Transverse colon (tissue), 4 donors: ENCODE data around the gene BRI3BP. TPM values are rescaled to one million over a fixed set of nuclear protein-coding genes. Genes with fewer than 3 reads are reported as not detected.

ENCODE experiments used
- DNase-seq: peaks from one replicate; pipeline ENCODE4 v3.0.0-alpha.2; 2019
- H3K27ac ChIP-seq, 4 donors: fragments of 200-600 bp; sonication (generic); 2 replicates each; pipeline ENCODE4 v1.5.1; 2016 to 2018; ENCODE audit warnings: inconsistent platforms in 4 of 4
- H3K27me3 ChIP-seq: fragments of 200-600 bp; sonication (generic); 2 replicates; pipeline ENCODE4 v1.5.1; 2017; ENCODE audit warnings: inconsistent platforms
- H3K36me3 ChIP-seq, 4 donors: fragments of 200-600 bp; sonication (generic); 2 replicates each; pipeline ENCODE4 v1.5.1; 2017 to 2019; ENCODE audit warnings: inconsistent platforms in 4 of 4
- H3K4me1 ChIP-seq, 4 donors: fragments of 200-600 bp; sonication (generic); 2 replicates each; pipeline ENCODE4 v1.5.1; 2017 to 2020; ENCODE audit warnings: inconsistent platforms in 4 of 4
- H3K4me3 ChIP-seq, 4 donors: fragments of 200-600 bp; sonication (generic); 1 replicate in 1 of 4; 2 replicates in 3 of 4; pipeline versions ENCODE4 v1.5.1 to v1.6.1; 2017 to 2019; ENCODE audit warnings: inconsistent platforms in 4 of 4
- H3K9me3 ChIP-seq, 2 donors: fragments of 200-600 bp; sonication (generic); 2 replicates each; pipeline ENCODE4 v1.5.1; 2017 to 2019; ENCODE audit warnings: inconsistent platforms in 2 of 2
- EP300 ChIP-seq: sonication (generic); formaldehyde crosslinking; IDR thresholded peaks from one replicate; pipeline ENCODE4 v1.6.1; 2017; ENCODE audit warnings: antibody characterized with exemption, low read depth
- POLR2A ChIP-seq: fragments of 450-650 bp; IDR thresholded peaks from one replicate; pipeline ENCODE4 v1.6.1; 2016; ENCODE audit warnings: antibody characterized with exemption, mild to moderate bottlenecking, moderate library complexity
- POLR2AphosphoS5 ChIP-seq, 3 donors: sonication (generic); formaldehyde crosslinking; IDR thresholded peaks; one replicate each; pipeline ENCODE4 v1.6.1; 2016; ENCODE audit warnings: antibody characterized with exemption in 3 of 3
- WGBS, 2 donors: methylation state at CpG; one replicate each; pipeline ENCODE4 v1.1.5; 2018; ENCODE audit warnings: low coverage in 1 of 2; 5-methylcytosine and 5-hydroxymethylcytosine counted together
- in situ Hi-C, 4 donors: fragments of 200-750 bp; cut with MboI; loops; one replicate each; pipeline versions ENCODE4 v1.15.0 to v1.15.1; 2017; ENCODE audit warnings: low sequenced_read_pairs in 3 of 4, low pct_ligation_motif_present in 1 of 4, low pct_unique_long_range_greater_than_20kb in 1 of 4
- intact Hi-C: fragments of 100-400 bp; cut with DNase I; formaldehyde crosslinking; loops from one replicate; pipeline ENCODE4 v1.15.1; 2023; ENCODE audit warnings: low total_unique reads
- total RNA-seq, 4 donors: library from RNA; depleted of rRNA; stranded (reverse); fragments of >200 nt; gene quantifications; one replicate each; pipeline ENCODE4 v1.1.0, GENCODE V29; 2016
- TF ChIP-seq, protein P1 (sequence below), 5 experiments: fragments of 200-600 bp in 3 of 5; fragments of 450-650 bp in 2 of 5; sonication (generic) in 3 of 5; IDR thresholded peaks; 1 replicate in 2 of 5; 2 replicates in 3 of 5; pipeline ENCODE4 v1.5.1; 2016 to 2017; ENCODE audit warnings: antibody characterized with exemption in 5 of 5, inconsistent platforms in 3 of 5, mild to moderate bottlenecking in 2 of 5, moderate library complexity in 1 of 5

BRI3BP gene
- total RNA-seq, 4 donors from 2014 or later = 14.2 to 38.5 (median 23.1) TPM

- 92 to 100% methylated on average over 1 to 32 of the region's 32 CpGs for WGBS, 2 donors
Measured at GRCh38 chr12:124953689-124954405, 39.6 kb upstream of the BRI3BP start.

GRCh38 chr12:124954771-124955170 is 38.7 kb upstream of the BRI3BP start:
- in situ Hi-C loops = no loop called here

More at GRCh38 chr12:124953689-124954405, 39.6 kb upstream of the BRI3BP start:
- Histone ChIP-seq H3K4me1 (no peaks in the 10 kb centered on the region), H3K9me3 (no peaks in the 10 kb centered on the region), H3K36me3 (peaks cover 0 to 16% (median 4%) of the 10 kb centered on the region in 4 donors), H3K27ac (no peak overlapping the region), H3K4me3 (no peak overlapping the region), H3K27me3 (no peaks in the 10 kb centered on the region)
- TF ChIP-seq POLR2A (no peak), EP300 (no peak)
- TF ChIP-seq, protein P1, sequence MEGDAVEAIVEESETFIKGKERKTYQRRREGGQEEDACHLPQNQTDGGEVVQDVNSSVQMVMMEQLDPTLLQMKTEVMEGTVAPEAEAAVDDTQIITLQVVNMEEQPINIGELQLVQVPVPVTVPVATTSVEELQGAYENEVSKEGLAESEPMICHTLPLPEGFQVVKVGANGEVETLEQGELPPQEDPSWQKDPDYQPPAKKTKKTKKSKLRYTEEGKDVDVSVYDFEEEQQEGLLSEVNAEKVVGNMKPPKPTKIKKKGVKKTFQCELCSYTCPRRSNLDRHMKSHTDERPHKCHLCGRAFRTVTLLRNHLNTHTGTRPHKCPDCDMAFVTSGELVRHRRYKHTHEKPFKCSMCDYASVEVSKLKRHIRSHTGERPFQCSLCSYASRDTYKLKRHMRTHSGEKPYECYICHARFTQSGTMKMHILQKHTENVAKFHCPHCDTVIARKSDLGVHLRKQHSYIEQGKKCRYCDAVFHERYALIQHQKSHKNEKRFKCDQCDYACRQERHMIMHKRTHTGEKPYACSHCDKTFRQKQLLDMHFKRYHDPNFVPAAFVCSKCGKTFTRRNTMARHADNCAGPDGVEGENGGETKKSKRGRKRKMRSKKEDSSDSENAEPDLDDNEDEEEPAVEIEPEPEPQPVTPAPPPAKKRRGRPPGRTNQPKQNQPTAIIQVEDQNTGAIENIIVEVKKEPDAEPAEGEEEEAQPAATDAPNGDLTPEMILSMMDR (IDR thresholded peaks at IDR 0.05) = no peak
- in situ Hi-C loops = no loop called here
- intact Hi-C loops = no loop called here
- DNase-seq = no peak

DNA sequence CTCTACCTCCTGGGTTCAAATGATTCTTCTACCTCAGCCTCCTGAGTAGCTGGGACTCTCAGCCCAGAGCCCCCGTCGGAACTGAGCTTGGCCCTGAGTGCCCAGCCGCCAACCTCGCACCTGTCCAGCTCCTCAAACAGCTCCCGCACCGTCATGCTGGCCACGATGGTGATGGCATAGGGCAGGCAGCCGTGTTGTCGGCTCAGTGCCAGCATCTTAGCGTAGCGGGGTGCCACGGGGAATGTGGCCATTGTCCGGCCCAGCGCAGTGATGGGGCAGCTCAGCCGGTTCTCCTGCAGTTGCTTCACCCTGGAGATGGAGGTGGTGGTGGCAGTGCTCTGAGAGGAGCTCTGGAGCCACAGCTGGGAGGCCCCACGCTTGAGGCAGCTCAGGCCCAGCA is 36.9 kb upstream of the BRI3BP start:
- Histone ChIP-seq H3K27ac (no peak overlapping the region), H3K4me1 (no peaks in the 10 kb centered on the region), H3K4me3 (no peak overlapping the region), H3K36me3 (peaks cover 0 to 23% (median 5%) of the 10 kb centered on the region in 4 donors), H3K9me3 (no peaks in the 10 kb centered on the region), H3K27me3 (no peaks in the 10 kb centered on the region)
- in situ Hi-C loops (no loop called here), intact Hi-C loops (no loop called here)
- TF ChIP-seq POLR2A (no peak), EP300 (no peak), POLR2AphosphoS5 (IDR thresholded peaks at IDR 0.05) (no peak)
- TF ChIP-seq, protein P1 (IDR thresholded peaks at IDR 0.05) = no peak
- WGBS, 2 donors = 96% methylated on average over 15 of the region's 16 CpGs; no CpG with 5 or more reads in 1 of the 2 donors
- DNase-seq = no peak

More at GRCh38 chr12:124954771-124955170, 38.7 kb upstream of the BRI3BP start:
- intact Hi-C loops = no loop called here
- Histone ChIP-seq H3K4me1 (no peaks in the 10 kb centered on the region), H3K9me3 (no peaks in the 10 kb centered on the region), H3K27ac (no peak overlapping the region), H3K27me3 (no peaks in the 10 kb centered on the region), H3K36me3 (peaks cover 0 to 15% (median 5%) of the 10 kb centered on the region in 4 donors), H3K4me3 (no peak overlapping the region)
- DNase-seq = no peak
- 97% methylated on average over 4 of the region's 4 CpGs; no CpG with 5 or more reads in 1 of the 2 donors for WGBS, 2 donors
- no peak for TF ChIP-seq POLR2A
- TF ChIP-seq, protein P1 (IDR thresholded peaks at IDR 0.05) = no peak
- TF ChIP-seq EP300 = no peak
- TF ChIP-seq POLR2AphosphoS5 (IDR thresholded peaks at IDR 0.05) = no peak

GRCh38 chr12:124961055-124961454 is 32.4 kb upstream of the BRI3BP start:
- intact Hi-C loops (no loop called here), in situ Hi-C loops (no loop called here)
- Histone ChIP-seq H3K36me3 (peaks cover 0 to 40% (median 6%) of the 10 kb centered on the region in 4 donors), H3K4me1 (no peaks in the 10 kb centered on the region), H3K9me3 (no peaks in the 10 kb centered on the region), H3K4me3 (no peak overlapping the region), H3K27me3 (no peaks in the 10 kb centered on the region), H3K27ac (no peak overlapping the region)
- TF ChIP-seq POLR2AphosphoS5 (IDR thresholded peaks at IDR 0.05) (no peak), POLR2A (no peak), EP300 (no peak)
- TF ChIP-seq, protein P1 (IDR thresholded peaks at IDR 0.05) = no peak
- DNase-seq = no peak
- 87 to 93% methylated on average over 17 to 29 of the region's 29 CpGs for WGBS, 2 donors
